Skeletal muscle satellite cell (primary cell): ENCODE measurements around the gene CNFN.
A peak's percentile ranks its signal among the peaks of the same experiment; 100 is the strongest.

Source experiments
- H3K27me3 ChIP-seq: 2 replicates; pipeline ENCODE4 v1.7.0; 2013; ENCODE audit warnings: low read length; ENCODE audit not compliant: control insufficient read depth, insufficient read depth
- H3K36me3 ChIP-seq: 2 replicates; pipeline ENCODE4 v1.7.0; 2013; ENCODE audit warnings: mild to moderate bottlenecking, control low read depth, low read length; ENCODE audit not compliant: insufficient read depth
- H3K4me1 ChIP-seq: 2 replicates; pipeline ENCODE4 v1.7.0; 2013; ENCODE audit warnings: low read length; ENCODE audit not compliant: control insufficient read depth, insufficient read depth
- H3K4me2 ChIP-seq: 2 replicates; pipeline ENCODE4 v1.7.0; 2013; ENCODE audit warnings: mild to moderate bottlenecking, low read length
- H3K4me3 ChIP-seq: 2 replicates; pipeline ENCODE4 v1.7.0; 2013; ENCODE audit warnings: low read length
- H3K9ac ChIP-seq: 2 replicates; pipeline ENCODE4 v1.7.0; 2013; ENCODE audit warnings: mild to moderate bottlenecking, low read depth, low read length, moderate library complexity
- H3K9me3 ChIP-seq: replicated peaks from 2 replicates; pipeline ENCODE4 v1.7.0; 2013; ENCODE audit warnings: mild to moderate bottlenecking, control low read depth, low read length

The CNFN gene

GRCh38 chr19:42407816-42408175, 17.7 kb upstream of the CNFN start:
- Histone ChIP-seq H3K4me3 (no peak overlapping the region), H3K4me2 (no peak overlapping the region), H3K36me3 (no peaks in the 10 kb centered on the region), H3K9me3 (no peaks in the 10 kb centered on the region), H3K9ac (no peak overlapping the region), H3K27me3 (no peaks in the 10 kb centered on the region), H3K4me1 (peaks cover 7% of the 10 kb centered on the region)

- Histone ChIP-seq H3K9ac (no peak overlapping the region), H3K4me3 (no peak overlapping the region), H3K4me2 (no peak overlapping the region), H3K36me3 (no peaks in the 10 kb centered on the region), H3K27me3 (no peaks in the 10 kb centered on the region), H3K4me1 (peaks cover 7% of the 10 kb centered on the region), H3K9me3 (no peaks in the 10 kb centered on the region)
Measured at GRCh38 chr19:42407085-42407815, 17.2 kb upstream of the CNFN start.

- H3K9me3 ChIP-seq, result no peaks in the 10 kb centered on the region
- H3K4me3 ChIP-seq, result no peak overlapping the region
- no peaks in the 10 kb centered on the region for H3K36me3 ChIP-seq
- no peaks in the 10 kb centered on the region for H3K27me3 ChIP-seq
- no peak overlapping the region for H3K4me2 ChIP-seq
- H3K4me1 ChIP-seq, result peaks cover 3% of the 10 kb centered on the region
- no peak overlapping the region for H3K9ac ChIP-seq
Measured at GRCh38 chr19:42406111-42406510, 16.0 kb upstream of the CNFN start.

- no peaks in the 10 kb centered on the region for H3K9me3 ChIP-seq
- H3K4me1 ChIP-seq, result no peaks in the 10 kb centered on the region
- no peak overlapping the region for H3K4me2 ChIP-seq
- no peaks in the 10 kb centered on the region for H3K36me3 ChIP-seq
- H3K4me3 ChIP-seq, result no peak overlapping the region
- H3K9ac ChIP-seq, result no peak overlapping the region
- no peaks in the 10 kb centered on the region for H3K27me3 ChIP-seq
Measured at GRCh38 chr19:42403586-42403985, 13.5 kb upstream of the CNFN start.

GRCh38 chr19:42402376-42403116, 12.4 kb upstream of the CNFN start:
- H3K4me3 ChIP-seq, result peak overlapping the region; percentile 66
- H3K9ac ChIP-seq, result no peak overlapping the region
- no peaks in the 10 kb centered on the region for H3K9me3 ChIP-seq
- no peaks in the 10 kb centered on the region for H3K27me3 ChIP-seq
- peak overlapping the region; percentile 96 for H3K4me2 ChIP-seq
- H3K4me1 ChIP-seq, result peaks cover 5% of the 10 kb centered on the region
- no peaks in the 10 kb centered on the region for H3K36me3 ChIP-seq

DNA sequence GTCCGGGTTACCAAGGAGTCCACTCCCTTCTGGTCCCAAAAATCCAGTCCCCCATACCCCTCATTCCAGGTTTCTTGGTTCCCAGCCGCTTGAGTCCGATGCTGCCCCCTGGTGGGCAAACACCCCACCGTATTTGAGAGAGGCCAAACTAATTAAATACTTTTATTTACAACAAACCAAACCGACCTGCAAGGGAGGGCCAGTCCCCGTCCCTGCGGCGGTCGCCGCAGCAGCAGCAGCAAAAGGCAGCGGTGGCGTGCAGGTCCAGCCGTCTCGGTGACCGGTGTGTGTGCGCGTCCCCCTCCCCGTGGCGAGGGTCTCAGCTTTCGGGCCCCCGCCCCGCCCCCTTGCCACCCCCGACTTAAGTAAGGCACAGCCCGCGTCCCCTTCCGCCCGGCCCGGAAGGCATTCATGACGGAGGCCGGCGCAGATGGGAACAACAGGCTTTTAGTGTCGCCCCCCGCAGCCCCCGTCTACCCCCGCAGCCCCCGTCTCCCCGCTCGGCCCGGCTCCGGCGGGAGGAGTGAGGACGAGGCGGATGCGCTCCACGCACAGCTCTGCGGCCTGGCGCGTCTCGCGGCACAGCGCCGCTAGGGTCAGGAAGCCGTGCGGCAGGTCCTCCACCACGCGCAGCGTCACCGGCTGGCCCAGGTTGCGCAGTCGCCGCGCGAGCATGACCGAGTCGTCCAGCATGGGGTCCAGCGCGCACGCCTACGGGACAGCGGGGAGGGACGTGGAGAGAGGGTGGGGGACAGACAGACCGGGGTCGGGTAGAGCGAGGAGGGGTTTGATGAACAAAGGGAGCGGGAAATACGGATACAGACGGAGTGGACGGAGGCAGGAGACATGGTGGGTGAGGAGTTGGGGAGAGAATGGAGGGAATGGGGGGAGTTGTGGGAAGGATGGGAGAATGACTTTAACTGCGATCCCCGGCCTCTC, 11.5 kb upstream of the CNFN start:
- Histone ChIP-seq H3K4me3 (peak overlapping the region; percentile 66), H3K9ac (no peak overlapping the region), H3K36me3 (no peaks in the 10 kb centered on the region), H3K4me1 (peaks cover 9% of the 10 kb centered on the region), H3K9me3 (no peaks in the 10 kb centered on the region), H3K4me2 (peak overlapping the region; percentile 96), H3K27me3 (no peaks in the 10 kb centered on the region)

DNA sequence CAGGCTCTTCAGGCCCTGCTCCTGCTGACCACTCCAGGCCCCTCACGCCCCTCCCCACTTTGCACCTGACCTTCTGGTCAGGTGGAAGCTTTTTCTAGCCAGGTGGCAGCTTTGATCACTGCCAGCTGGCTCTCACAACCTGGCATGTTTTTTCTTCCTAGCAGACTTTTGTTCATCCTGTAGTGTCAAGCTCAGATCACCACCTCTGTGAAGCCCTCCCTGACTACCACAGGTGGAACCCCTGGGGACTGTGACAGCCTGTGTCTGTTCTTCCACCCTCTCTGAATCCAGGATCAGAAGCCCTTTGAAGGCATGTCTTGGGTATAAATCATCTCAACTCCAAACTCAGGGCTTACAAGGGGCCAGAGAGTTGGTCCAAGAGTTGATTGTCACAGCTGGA, 10.3 kb upstream of the CNFN start:
- Histone ChIP-seq H3K9me3 (no peaks in the 10 kb centered on the region), H3K27me3 (no peaks in the 10 kb centered on the region), H3K9ac (no peak overlapping the region), H3K4me3 (no peak overlapping the region), H3K4me1 (peaks cover 17% of the 10 kb centered on the region), H3K4me2 (no peak overlapping the region), H3K36me3 (no peaks in the 10 kb centered on the region)

GRCh38 chr19:42397263-42398166, 7.4 kb upstream of the CNFN start:
- H3K36me3 ChIP-seq, result no peaks in the 10 kb centered on the region
- peaks cover 17% of the 10 kb centered on the region for H3K4me1 ChIP-seq
- no peaks in the 10 kb centered on the region for H3K9me3 ChIP-seq
- H3K9ac ChIP-seq, result peak overlapping the region; percentile 78
- peak overlapping the region; percentile 81 for H3K4me2 ChIP-seq
- peaks cover 5% of the 10 kb centered on the region for H3K27me3 ChIP-seq
- H3K4me3 ChIP-seq, result peak overlapping the region; percentile 74

GRCh38 chr19:42396381-42397262, 6.5 kb upstream of the CNFN start:
- peaks cover 13% of the 10 kb centered on the region for H3K27me3 ChIP-seq
- peaks cover 17% of the 10 kb centered on the region for H3K4me1 ChIP-seq
- peak overlapping the region; percentile 78 for H3K9ac ChIP-seq
- H3K36me3 ChIP-seq, result no peaks in the 10 kb centered on the region
- peak overlapping the region; percentile 74 for H3K4me3 ChIP-seq
- no peaks in the 10 kb centered on the region for H3K9me3 ChIP-seq
- H3K4me2 ChIP-seq, result peak overlapping the region; percentile 81

DNA sequence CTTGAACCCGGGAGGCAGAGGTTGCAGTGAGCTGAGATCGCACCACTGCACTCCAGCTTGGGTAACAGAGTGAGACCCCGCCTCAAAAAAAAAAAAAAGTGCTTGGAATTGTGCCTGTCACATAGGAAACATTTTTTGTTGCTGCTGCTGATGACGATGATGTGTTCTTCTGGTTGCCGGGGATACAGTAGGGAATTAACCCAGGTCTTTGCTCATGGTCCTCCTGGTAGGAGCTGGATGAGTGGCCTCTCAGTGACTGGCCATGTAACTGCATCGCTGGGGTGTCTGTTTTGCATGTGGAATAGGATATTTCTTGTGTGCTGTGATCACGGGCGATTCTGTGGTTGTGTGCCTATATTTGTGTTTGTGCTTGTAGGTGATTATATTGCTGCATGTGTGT, 4.7 kb upstream of the CNFN start:
- no peaks in the 10 kb centered on the region for H3K9me3 ChIP-seq
- H3K4me1 ChIP-seq, result peaks cover 17% of the 10 kb centered on the region
- no peak overlapping the region for H3K4me3 ChIP-seq
- no peak overlapping the region for H3K9ac ChIP-seq
- H3K27me3 ChIP-seq, result peaks cover 28% of the 10 kb centered on the region
- H3K36me3 ChIP-seq, result no peaks in the 10 kb centered on the region
- H3K4me2 ChIP-seq, result no peak overlapping the region
